H9 (cell line): ENCODE data around the gene PYROXD2. TPM values are rescaled to one million over a fixed set of nuclear protein-coding genes. Genes with fewer than 3 reads are reported as not detected.

Experiments
- DNase-seq: peaks from one replicate; pipeline ENCODE4 v3.0.0-alpha.2; 2017
- H2AFZ ChIP-seq: one replicate; pipeline ENCODE4 v1.6.1; 2013; ENCODE audit warnings: mild to moderate bottlenecking, low read length, control low read depth, moderate library complexity
- H2AK5ac ChIP-seq: 2 replicates; pipeline ENCODE4 v1.6.1; 2013; ENCODE audit warnings: low read length, control low read depth, mixed read lengths; ENCODE audit not compliant: insufficient read length
- H2BK120ac ChIP-seq: one replicate; pipeline ENCODE4 v1.6.1; 2013; ENCODE audit warnings: low read depth, mild to moderate bottlenecking, low read length, control low read depth, inconsistent platforms; ENCODE audit not compliant: poor library complexity, severe bottlenecking
- H2BK12ac ChIP-seq: 2 replicates; pipeline ENCODE4 v1.6.1; 2013; ENCODE audit warnings: low read length, control low read depth, mixed read lengths, low read depth; ENCODE audit not compliant: insufficient read length
- H2BK15ac ChIP-seq: 2 replicates; pipeline ENCODE4 v1.6.1; 2013; ENCODE audit warnings: low read depth, low read length, control low read depth
- H2BK20ac ChIP-seq: one replicate; pipeline ENCODE4 v1.6.1; 2013; ENCODE audit warnings: low read depth, mild to moderate bottlenecking, low read length, control low read depth, inconsistent platforms; ENCODE audit not compliant: poor library complexity, severe bottlenecking
- H2BK5ac ChIP-seq: 2 replicates; pipeline ENCODE4 v1.6.1; 2013; ENCODE audit warnings: low read length, control low read depth, mixed read lengths; ENCODE audit not compliant: insufficient read length
- H3K14ac ChIP-seq: 2 replicates; pipeline ENCODE4 v1.6.1; 2013; ENCODE audit warnings: low read length, control low read depth; ENCODE audit not compliant: insufficient read depth
- H3K18ac ChIP-seq: 2 replicates; pipeline ENCODE4 v1.6.1; 2013; ENCODE audit warnings: low read depth, mild to moderate bottlenecking, mixed read lengths, low read length, control low read depth; ENCODE audit not compliant: insufficient read length
- H3K23ac ChIP-seq: 2 replicates; pipeline ENCODE4 v1.6.1; 2013; ENCODE audit warnings: low read length, control low read depth, mixed read lengths, low read depth; ENCODE audit not compliant: insufficient read length
- H3K23me2 ChIP-seq: 2 replicates; pipeline ENCODE4 v1.6.1; 2013; ENCODE audit warnings: low read depth, mild to moderate bottlenecking, mixed read lengths, low read length, control low read depth; ENCODE audit not compliant: insufficient read length, poor library complexity, severe bottlenecking
- H3K27ac ChIP-seq: 2 replicates; pipeline ENCODE4 v1.5.1; 2013; ENCODE audit warnings: low read length, control low read depth, mixed read lengths, low read depth; ENCODE audit not compliant: insufficient read length
- H3K27me3 ChIP-seq: 2 replicates; pipeline ENCODE4 v1.6.1; 2013; ENCODE audit warnings: low read length, control low read depth, inconsistent platforms; ENCODE audit not compliant: insufficient read depth
- H3K4ac ChIP-seq: 2 replicates; pipeline ENCODE4 v1.6.1; 2013; ENCODE audit warnings: low read depth, mild to moderate bottlenecking, control low read depth, inconsistent platforms, low read length, moderate library complexity
- H3K4me1 ChIP-seq: 2 replicates; pipeline ENCODE4 v1.6.1; 2013; ENCODE audit warnings: low read length, control low read depth, inconsistent platforms; ENCODE audit not compliant: insufficient read depth
- H3K4me2 ChIP-seq: 2 replicates; pipeline ENCODE4 v1.6.1; 2013; ENCODE audit warnings: low read length, control low read depth, mixed read lengths; ENCODE audit not compliant: insufficient read length, insufficient read depth
- H3K56ac ChIP-seq: 2 replicates; pipeline ENCODE4 v1.6.1; 2013; ENCODE audit warnings: low read depth, mild to moderate bottlenecking, mixed read lengths, low read length, control low read depth; ENCODE audit not compliant: insufficient read length
- H3K79me1 ChIP-seq: 2 replicates; pipeline ENCODE4 v1.6.1; 2013; ENCODE audit warnings: low read depth, mild to moderate bottlenecking, moderate library complexity, low read length, control low read depth, inconsistent platforms; ENCODE audit not compliant: insufficient read depth, poor library complexity, severe bottlenecking
- H3K79me2 ChIP-seq: 2 replicates; pipeline ENCODE4 v1.6.1; 2013; ENCODE audit warnings: low read length, control low read depth, inconsistent platforms; ENCODE audit not compliant: insufficient read depth
- H3K9ac ChIP-seq: 2 replicates; pipeline ENCODE4 v1.6.1; 2013; ENCODE audit warnings: low read length, control low read depth, mixed read lengths; ENCODE audit not compliant: insufficient read length; ENCODE audit errors: extremely low read depth
- H3K9me3 ChIP-seq: one replicate; pipeline ENCODE4 v1.6.1; 2013; ENCODE audit warnings: low read depth, low read length, inconsistent platforms; ENCODE audit not compliant: control insufficient read depth
- H3T11ph ChIP-seq: one replicate; pipeline ENCODE4 v1.6.1; 2013; ENCODE audit warnings: mild to moderate bottlenecking, low read length, control low read depth, inconsistent platforms
- H4K20me1 ChIP-seq: one replicate; pipeline ENCODE4 v1.6.1; 2013; ENCODE audit not compliant: control insufficient read depth, insufficient read length, insufficient read depth
- H4K5ac ChIP-seq: 2 replicates; pipeline ENCODE4 v1.6.1; 2013; ENCODE audit warnings: low read depth, mild to moderate bottlenecking, mixed read lengths, low read length, control low read depth; ENCODE audit not compliant: insufficient read length
- H4K8ac ChIP-seq: replicated peaks from 2 replicates; pipeline ENCODE4 v1.6.1; 2013; ENCODE audit warnings: low read length, control low read depth, mixed read lengths, low read depth; ENCODE audit not compliant: insufficient read length
- H4K91ac ChIP-seq: 2 replicates; pipeline ENCODE4 v1.6.1; 2013; ENCODE audit warnings: low read depth, mild to moderate bottlenecking, moderate library complexity, mixed read lengths, low read length, control low read depth; ENCODE audit not compliant: insufficient read length
- H3K27ac Mint-ChIP-seq, 3 experiments: 2 replicates in 2 of 3; 3 replicates in 1 of 3; pipeline ENCODE4 v1.8.0; 2020 to 2021; ENCODE audit warnings: mixed read lengths in 3 of 3, mild to moderate bottlenecking in 1 of 3, moderate library complexity in 1 of 3
- H3K27me3 Mint-ChIP-seq: 2 replicates; pipeline ENCODE4 v1.8.0; 2021; ENCODE audit warnings: low read depth, mild to moderate bottlenecking, moderate library complexity, mixed read lengths
- H3K36me3 Mint-ChIP-seq, 3 experiments: 2 replicates in 2 of 3; 3 replicates in 1 of 3; pipeline ENCODE4 v1.8.0; 2020 to 2021; ENCODE audit warnings: low read depth in 3 of 3, mixed read lengths in 3 of 3; ENCODE audit not compliant: insufficient read depth in 1 of 3
- H3K4me1 Mint-ChIP-seq, 2 experiments: 2 replicates each; pipeline ENCODE4 v1.8.0; 2020; ENCODE audit warnings: mixed read lengths in 2 of 2
- H3K4me3 Mint-ChIP-seq, 2 experiments: 2 replicates in 1 of 2; 3 replicates in 1 of 2; pipeline ENCODE4 v1.8.0; 2020 to 2021; ENCODE audit warnings: mild to moderate bottlenecking in 2 of 2, mixed read lengths in 2 of 2, moderate library complexity in 1 of 2
- H3K9me3 Mint-ChIP-seq, 2 experiments: 2 replicates in 1 of 2; 3 replicates in 1 of 2; pipeline ENCODE4 v1.8.0; 2020; ENCODE audit warnings: mild to moderate bottlenecking in 2 of 2, mixed read lengths in 2 of 2, moderate library complexity in 1 of 2
- CTCF ChIP-seq: fragments of 200-600 bp; sonication (generic); conservative IDR thresholded peaks from 3 replicates; pipeline ENCODE4 v1.8.0; 2021; ENCODE audit warnings: antibody characterized with exemption, mild to moderate bottlenecking
- WGBS: extraction: QIAGEN DNeasy Blood & Tissue Kit; methylation state at CpG from one replicate; pipeline ENCODE4 v1.1.7; 2013; ENCODE audit warnings: missing lambda C conversion rate, low lambda C conversion rate, mixed read lengths; ENCODE audit not compliant: insufficient read length; ENCODE audit errors: extremely low coverage; 5-methylcytosine and 5-hydroxymethylcytosine counted together
- total RNA-seq: library from RNA; stranded (reverse); gene quantifications from 2 replicates; pipeline ENCODE4 v1.2.1, GENCODE V29; 2021

The PYROXD2 gene
- total RNA-seq, 1 experiment from 2014 or later, result 5.3 TPM

- no peak overlapping the region for H3K18ac ChIP-seq
- no peak overlapping the region for H3K9ac ChIP-seq
- H4K20me1 ChIP-seq, result no peaks in the 10 kb centered on the region
Measured at GRCh38 chr10:98445200-98445812, 30.3 kb upstream of the PYROXD2 start.

More at GRCh38 chr10:98445200-98445812, 30.3 kb upstream of the PYROXD2 start:
- no peak overlapping the region for H3K56ac ChIP-seq
- no peak overlapping the region for H3K4ac ChIP-seq
- Mint-ChIP-seq H3K27ac (no peak overlapping the region), H3K4me1 (peaks cover 5 to 6% of the 10 kb centered on the region in 2 experiments; a peak in 3 of 4 replicates), H3K9me3 (peaks cover 0 to 7% of the 10 kb centered on the region in 2 experiments; a peak in 3 of 5 replicates), H3K4me3 (peak overlapping the region; percentile 83 to 84), H3K36me3 (peaks cover 40 to 47% (median 47%) of the 10 kb centered on the region in 3 experiments), H3K27me3 (0 out of 2 replicates have a peak, but pooled peaks cover under 1% of the 10 kb centered on the region)
- no peak overlapping the region for H2BK120ac ChIP-seq
- no peak overlapping the region for H3K14ac ChIP-seq
- no CpG with 5 or more reads among the region's 10 CpGs for WGBS
- no peaks in the 10 kb centered on the region for H3K79me1 ChIP-seq
- no peaks in the 10 kb centered on the region for H3K27me3 ChIP-seq
- H3K23me2 ChIP-seq, result no peaks in the 10 kb centered on the region
- H4K91ac ChIP-seq, result peak overlapping the region; percentile 35
- H2BK12ac ChIP-seq, result no peak overlapping the region
- DNase-seq, result no peak
- H2BK5ac ChIP-seq, result no peak overlapping the region
- H3K23ac ChIP-seq, result no peak overlapping the region
- H2AK5ac ChIP-seq, result no peak overlapping the region
- TF ChIP-seq CTCF, result no peak
- H4K8ac ChIP-seq, result no peak overlapping the region
- H3K79me2 ChIP-seq, result no peaks in the 10 kb centered on the region
- no peak overlapping the region for H2BK15ac ChIP-seq
- no peak overlapping the region for H2AFZ ChIP-seq
- H2BK20ac ChIP-seq, result no peak overlapping the region
- no peaks in the 10 kb centered on the region for H3K9me3 ChIP-seq
- H3K4me2 ChIP-seq, result peak overlapping the region; percentile 30
- no peaks in the 10 kb centered on the region for H3K4me1 ChIP-seq
- H3T11ph ChIP-seq, result no peak overlapping the region
- no peak overlapping the region for H4K5ac ChIP-seq
- H3K27ac ChIP-seq, result no peak overlapping the region
